ENCODE measurements around the gene SSMEM1.
"Not testable (repeated sequence)": the region's sequence is repeated elsewhere in the genome, so short reads cannot be mapped to it uniquely, and the experiment has no call there.

GRCh38 chr7:130246491-130246890, 38.8 kb downstream of the SSMEM1 start:
- not testable (repeated sequence) for TF ChIP-seq CTCF, POLR2A (IDR thresholded peaks at IDR 0.05)
